ENCODE measurements around the gene GAL. TPM values are rescaled to one million over a fixed set of nuclear protein-coding genes. Genes with fewer than 3 reads are reported as not detected.
"Not testable (repeated sequence)": the region's sequence is repeated elsewhere in the genome, so short reads cannot be mapped to it uniquely, and the experiment has no call there.

GAL gene, protein sequence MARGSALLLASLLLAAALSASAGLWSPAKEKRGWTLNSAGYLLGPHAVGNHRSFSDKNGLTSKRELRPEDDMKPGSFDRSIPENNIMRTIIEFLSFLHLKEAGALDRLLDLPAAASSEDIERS
- total RNA-seq: not detected

DNA sequence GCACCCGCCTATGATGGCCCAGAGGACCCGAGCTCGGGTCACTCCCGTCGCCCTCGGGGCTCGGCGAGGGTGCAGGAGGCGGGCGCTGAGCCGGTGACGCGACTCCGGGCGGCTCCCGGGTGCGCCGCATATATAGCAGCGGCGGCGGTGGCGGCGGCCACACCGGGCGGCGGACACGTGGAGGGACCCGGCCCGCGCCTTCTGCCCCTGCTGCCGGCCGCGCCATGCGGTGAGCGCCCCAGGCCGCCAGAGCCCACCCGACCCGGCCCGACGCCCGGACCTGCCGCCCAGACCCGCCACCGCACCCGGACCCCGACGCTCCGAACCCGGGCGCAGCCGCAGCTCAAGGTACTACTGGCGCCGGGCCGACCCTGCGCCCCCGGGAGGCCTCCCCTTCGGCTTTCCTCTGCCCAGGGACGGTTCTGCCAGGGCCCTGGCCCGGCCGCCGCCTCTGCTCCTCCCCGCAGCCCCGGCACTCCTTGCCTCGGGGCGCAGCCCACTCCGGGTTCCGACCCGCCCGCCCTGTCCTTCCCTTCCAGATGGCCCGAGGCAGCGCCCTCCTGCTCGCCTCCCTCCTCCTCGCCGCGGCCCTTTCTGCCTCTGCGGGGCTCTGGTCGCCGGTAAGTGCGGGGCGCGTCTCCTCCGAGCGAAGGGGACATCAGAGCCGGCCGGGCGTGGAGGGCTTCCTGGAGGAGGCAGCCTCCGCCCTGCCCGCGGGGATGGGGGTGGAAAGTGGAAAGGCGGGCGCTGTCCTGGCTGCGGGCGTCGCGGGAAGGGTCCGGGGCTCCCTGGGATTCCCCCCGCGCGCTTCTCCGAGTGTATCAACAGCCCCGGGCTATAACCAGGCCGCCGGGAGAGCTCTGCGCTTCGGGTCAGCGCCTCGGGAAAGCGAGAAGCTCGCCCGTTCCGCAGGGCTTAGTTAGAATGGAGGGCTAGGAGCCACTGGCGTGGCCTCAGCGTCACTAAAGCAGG, at the start of gene GAL:
Gene GAL (plus strand): TSS at position 160 of the 972 bp plus-strand sequence. CDS start 380 bp downstream, at position 540.
- H3K9me3 ChIP-seq: no peaks in the 10 kb centered on the region
- H3K27me3 ChIP-seq: peaks cover 29 to 54% (median 39%) of the 10 kb centered on the region in 3 donors
- no peak within 1 kb of the TSS for H3K27ac ChIP-seq
- no peaks in the 10 kb centered on the region for H3K36me3 ChIP-seq
- TF ChIP-seq, protein P1, sequence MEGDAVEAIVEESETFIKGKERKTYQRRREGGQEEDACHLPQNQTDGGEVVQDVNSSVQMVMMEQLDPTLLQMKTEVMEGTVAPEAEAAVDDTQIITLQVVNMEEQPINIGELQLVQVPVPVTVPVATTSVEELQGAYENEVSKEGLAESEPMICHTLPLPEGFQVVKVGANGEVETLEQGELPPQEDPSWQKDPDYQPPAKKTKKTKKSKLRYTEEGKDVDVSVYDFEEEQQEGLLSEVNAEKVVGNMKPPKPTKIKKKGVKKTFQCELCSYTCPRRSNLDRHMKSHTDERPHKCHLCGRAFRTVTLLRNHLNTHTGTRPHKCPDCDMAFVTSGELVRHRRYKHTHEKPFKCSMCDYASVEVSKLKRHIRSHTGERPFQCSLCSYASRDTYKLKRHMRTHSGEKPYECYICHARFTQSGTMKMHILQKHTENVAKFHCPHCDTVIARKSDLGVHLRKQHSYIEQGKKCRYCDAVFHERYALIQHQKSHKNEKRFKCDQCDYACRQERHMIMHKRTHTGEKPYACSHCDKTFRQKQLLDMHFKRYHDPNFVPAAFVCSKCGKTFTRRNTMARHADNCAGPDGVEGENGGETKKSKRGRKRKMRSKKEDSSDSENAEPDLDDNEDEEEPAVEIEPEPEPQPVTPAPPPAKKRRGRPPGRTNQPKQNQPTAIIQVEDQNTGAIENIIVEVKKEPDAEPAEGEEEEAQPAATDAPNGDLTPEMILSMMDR (IDR thresholded peaks at IDR 0.05 in 4 of 5, conservative IDR thresholded peaks at IDR 0.05 in 1 of 5): no peak
- TF ChIP-seq POLR2A (IDR thresholded peaks at IDR 0.05): no peak
- DNase-seq: no peak
- H3K4me1 ChIP-seq: peaks cover 0 to 6% of the 10 kb centered on the region in 2 donors
- ATAC-seq: no peak
- intact Hi-C loops (cut with DNase I; ENCODE audit: low total_unique reads) (no loop called here), in situ Hi-C loops (cut with MboI; ENCODE audit: low sequenced_read_pairs in 4 of 4) (no loop called here)
- peak within 1 kb of the TSS in 3 of 4 donors; percentile 27 to 43 (median 33) for H3K4me3 ChIP-seq

DNA sequence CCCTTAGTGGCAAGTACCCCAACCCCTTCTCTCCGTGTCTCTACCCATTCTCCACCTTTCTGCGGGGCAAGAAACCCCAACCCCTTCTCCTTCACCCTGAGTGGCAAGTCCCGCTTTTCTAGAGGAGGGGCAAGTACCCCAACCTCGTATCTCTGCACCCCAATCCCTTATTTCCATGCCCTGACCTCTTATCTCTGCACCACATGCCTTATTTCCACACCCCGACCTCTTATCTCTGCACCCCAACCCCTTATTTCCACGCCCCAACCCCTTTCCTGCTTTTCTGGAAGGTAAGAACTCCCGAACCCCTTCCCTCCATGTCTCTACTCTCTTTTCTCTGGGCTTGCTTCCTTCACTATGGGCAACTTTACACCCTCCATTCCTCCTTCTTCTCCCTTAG, 49.7 kb upstream of the GAL start:
- DNase-seq; intact Hi-C loops (cut with DNase I; ENCODE audit: low total_unique reads); ATAC-seq; H3K4me3 ChIP-seq; H3K4me1 ChIP-seq; H3K27ac ChIP-seq; H3K9me3 ChIP-seq; H3K27me3 ChIP-seq; H3K36me3 ChIP-seq; in situ Hi-C loops (cut with MboI; ENCODE audit: low sequenced_read_pairs in 4 of 4): not testable (repeated sequence)

DNA sequence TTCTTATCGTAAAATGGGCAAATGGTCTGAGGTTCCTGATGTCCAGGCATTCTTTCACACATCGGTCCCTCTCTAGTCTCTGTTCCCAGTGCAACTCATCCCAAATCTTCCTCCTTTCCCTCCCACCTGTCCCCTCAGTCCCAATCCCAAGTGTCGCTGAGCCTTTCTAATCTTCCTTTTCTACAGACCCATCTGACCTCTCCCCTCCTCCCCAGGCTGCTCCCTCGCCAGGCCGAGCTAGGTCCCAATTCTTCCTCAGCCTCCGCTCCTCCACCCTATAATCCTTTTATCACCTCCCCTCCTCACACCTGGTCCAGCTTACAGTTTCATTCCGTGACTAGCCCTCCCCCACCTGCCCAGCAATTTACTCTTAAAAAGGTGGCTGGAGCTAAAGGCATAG, 49.2 kb upstream of the GAL start:
- H3K9me3 ChIP-seq; DNase-seq; H3K27ac ChIP-seq; ATAC-seq; H3K36me3 ChIP-seq; in situ Hi-C loops (cut with MboI; ENCODE audit: low sequenced_read_pairs in 4 of 4); H3K4me1 ChIP-seq; H3K4me3 ChIP-seq; intact Hi-C loops (cut with DNase I; ENCODE audit: low total_unique reads); H3K27me3 ChIP-seq: not testable (repeated sequence)

DNA sequence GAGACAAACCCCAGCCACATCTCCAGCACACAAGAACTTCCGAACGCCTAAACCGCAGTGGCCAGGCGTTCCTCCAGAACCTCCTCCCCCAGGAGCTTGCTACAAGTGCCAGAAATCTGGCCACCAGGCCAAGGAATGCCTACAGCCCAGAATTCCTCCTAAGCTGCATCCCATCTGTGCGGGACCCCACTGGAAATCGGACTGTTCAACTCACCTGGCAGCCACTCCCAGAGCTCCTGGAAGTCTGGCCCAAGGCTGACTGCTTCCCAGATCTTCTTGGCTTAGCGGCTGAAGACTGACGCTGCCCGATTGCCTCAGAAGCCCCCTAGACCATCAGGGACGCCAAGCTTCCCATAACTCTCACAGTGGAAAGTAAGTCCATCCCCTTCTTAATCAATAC, 48.5 kb upstream of the GAL start:
- DNase-seq; H3K36me3 ChIP-seq; H3K4me3 ChIP-seq; ATAC-seq; H3K27me3 ChIP-seq; in situ Hi-C loops (cut with MboI; ENCODE audit: low sequenced_read_pairs in 4 of 4); H3K9me3 ChIP-seq; H3K27ac ChIP-seq; H3K4me1 ChIP-seq; intact Hi-C loops (cut with DNase I; ENCODE audit: low total_unique reads): not testable (repeated sequence)

DNA sequence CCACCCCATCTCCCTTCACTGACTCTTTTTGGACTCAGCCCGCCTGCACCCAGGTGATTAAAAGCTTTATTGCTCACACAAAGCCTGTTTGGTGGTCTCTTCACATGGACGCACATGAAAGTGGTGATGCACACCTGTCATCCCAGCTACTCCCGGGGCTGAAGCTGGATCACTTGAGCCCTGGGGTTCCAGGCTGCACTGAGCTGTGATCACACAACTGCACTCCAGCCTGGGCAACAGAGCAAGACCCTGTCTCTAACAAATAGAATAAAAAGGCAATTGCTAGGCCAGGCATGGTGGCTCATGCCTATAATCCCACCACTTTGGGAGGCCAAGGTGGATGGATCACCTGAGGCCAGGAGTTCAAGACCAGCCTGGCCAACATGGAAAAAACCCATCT, 45.0 kb upstream of the GAL start:
- H3K36me3 ChIP-seq; H3K27ac ChIP-seq; H3K4me1 ChIP-seq; intact Hi-C loops (cut with DNase I; ENCODE audit: low total_unique reads); H3K4me3 ChIP-seq; in situ Hi-C loops (cut with MboI; ENCODE audit: low sequenced_read_pairs in 4 of 4); DNase-seq; ATAC-seq; H3K27me3 ChIP-seq; H3K9me3 ChIP-seq: not testable (repeated sequence)

DNA sequence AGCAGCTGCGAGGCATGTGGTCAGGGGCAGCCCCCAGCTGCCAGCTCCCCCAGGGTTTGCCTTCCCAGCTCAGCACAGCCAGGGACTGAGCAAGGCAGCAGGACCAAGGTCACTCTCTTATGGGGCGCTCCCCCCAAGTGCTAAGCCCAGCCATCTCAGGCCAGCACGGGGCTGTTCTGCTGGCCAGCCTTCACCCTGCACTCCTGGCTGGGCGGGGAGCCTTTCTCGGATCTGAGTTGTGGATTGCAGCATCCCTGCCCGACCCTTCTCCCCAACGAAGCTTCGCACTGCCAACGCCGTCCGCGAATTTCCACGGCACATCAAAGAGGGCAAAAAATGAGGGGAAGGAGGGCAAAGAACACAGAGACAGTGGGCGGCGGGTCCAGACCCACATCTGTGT, 42.5 kb upstream of the GAL start:
- intact Hi-C loops (cut with DNase I; ENCODE audit: low total_unique reads) (no loop called here), in situ Hi-C loops (cut with MboI; ENCODE audit: low sequenced_read_pairs in 4 of 4) (no loop called here)
- no peak overlapping the region for H3K4me3 ChIP-seq
- no peaks in the 10 kb centered on the region for H3K4me1 ChIP-seq
- TF ChIP-seq POLR2A (IDR thresholded peaks at IDR 0.05): no peak
- TF ChIP-seq, protein P1 (IDR thresholded peaks at IDR 0.05 in 4 of 5, conservative IDR thresholded peaks at IDR 0.05 in 1 of 5): no peak
- no peaks in the 10 kb centered on the region for H3K36me3 ChIP-seq
- ATAC-seq: no peak
- no peak for DNase-seq
- H3K27ac ChIP-seq: no peak overlapping the region
- H3K27me3 ChIP-seq: peaks cover 0 to 16% (median 4%) of the 10 kb centered on the region in 3 donors
- H3K9me3 ChIP-seq: peaks cover 0 to 5% (median under 1%) of the 10 kb centered on the region in 3 donors
